GM19351 (cell line): ENCODE measurements around the gene PLP1.
A peak's percentile ranks its signal among the peaks of the same experiment; 100 is the strongest.
"Not testable (repeated sequence)": the region's sequence is repeated elsewhere in the genome, so short reads cannot be mapped to it uniquely, and the experiment has no call there.

ENCODE experiments used
- ATAC-seq: cut with Tn5 transposase; IDR thresholded peaks from one replicate; pipeline ENCODE4 v1.9.1; 2021; ENCODE audit warnings: mild to moderate bottlenecking, moderate library complexity; ENCODE audit not compliant: unreplicated experiment

Gene PLP1

DNA sequence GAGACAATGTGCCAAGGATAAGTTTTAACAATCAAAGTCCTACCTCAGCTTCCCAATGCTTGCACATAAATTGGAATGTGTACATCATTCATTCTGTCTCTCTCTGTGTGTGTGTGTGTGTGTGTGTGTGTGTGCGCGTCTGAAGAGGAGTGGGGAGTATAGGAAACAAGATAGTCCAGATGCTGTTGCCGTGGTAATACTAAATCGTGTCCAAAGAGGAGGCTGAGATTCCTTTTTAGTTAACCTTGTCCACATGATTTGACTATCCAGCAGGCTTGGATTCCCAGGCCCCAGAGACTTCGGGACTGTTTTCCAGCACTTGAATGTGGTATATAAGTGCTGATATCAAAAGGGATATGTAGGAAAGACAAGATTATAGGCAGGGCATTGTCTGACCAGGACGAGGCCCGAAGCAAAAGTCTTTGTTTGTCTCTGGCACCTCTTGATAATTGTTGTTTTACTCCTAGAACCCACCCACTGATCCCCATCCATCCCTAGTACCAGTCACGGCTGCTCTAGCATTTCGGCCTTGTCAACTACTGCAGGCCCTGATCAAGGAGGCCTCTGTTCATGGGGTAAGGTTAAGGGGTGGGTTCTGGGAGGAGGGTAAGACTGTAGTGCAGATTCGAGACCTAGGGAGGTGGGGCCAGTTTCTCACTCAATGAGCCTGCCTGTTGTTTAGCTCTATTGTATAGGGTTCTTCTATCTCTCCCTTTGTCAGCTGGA lies 3.9 kb downstream of the PLP1 start:
- ATAC-seq = no peak

- no peak for ATAC-seq
Observed at GRCh38 chrX:103781062-103781402, 4.4 kb downstream of the PLP1 start.

DNA sequence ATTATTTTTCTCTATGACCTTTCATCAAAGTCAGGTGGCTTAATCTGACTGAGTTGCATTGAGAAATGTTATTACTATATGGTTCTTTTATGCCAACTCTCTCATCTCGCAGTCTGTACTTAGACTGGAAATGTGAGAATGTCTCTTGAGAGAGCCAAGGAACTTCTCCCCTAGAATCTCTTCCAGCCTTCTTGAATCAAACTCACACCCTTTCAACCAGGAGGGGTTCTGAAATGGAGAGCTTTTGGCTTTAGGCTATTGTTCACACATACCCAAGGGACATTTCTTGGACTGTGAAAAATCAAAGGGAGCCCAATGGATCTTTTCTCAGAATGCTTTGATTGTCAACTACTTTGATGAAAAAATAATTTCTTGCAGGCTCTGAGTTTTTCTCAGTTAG lies 5.1 kb downstream of the PLP1 start:
- ATAC-seq = no peak

DNA sequence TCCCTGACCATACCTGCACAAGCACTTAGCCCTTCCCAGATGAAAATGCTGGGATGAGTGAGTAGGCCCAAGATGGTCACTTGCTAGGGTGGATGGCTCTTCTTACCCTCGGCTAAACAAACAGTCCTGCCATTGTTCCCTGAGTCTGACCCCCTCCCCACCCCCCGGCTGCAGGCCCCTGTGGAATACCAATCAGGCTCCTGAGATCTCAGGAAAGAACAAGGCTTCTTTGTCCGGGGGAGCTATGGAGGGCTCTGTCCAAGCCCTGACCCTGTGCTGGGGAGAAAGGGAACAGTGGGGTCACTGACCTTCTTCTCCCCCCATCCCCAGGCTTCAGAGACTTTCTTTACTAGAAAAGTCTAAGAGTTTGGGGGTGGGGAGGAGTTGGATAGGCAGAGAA lies 6.0 kb downstream of the PLP1 start:
- ATAC-seq = no peak

- ATAC-seq = no peak
Observed at GRCh38 chrX:103783196-103783595, 6.6 kb downstream of the PLP1 start.

DNA sequence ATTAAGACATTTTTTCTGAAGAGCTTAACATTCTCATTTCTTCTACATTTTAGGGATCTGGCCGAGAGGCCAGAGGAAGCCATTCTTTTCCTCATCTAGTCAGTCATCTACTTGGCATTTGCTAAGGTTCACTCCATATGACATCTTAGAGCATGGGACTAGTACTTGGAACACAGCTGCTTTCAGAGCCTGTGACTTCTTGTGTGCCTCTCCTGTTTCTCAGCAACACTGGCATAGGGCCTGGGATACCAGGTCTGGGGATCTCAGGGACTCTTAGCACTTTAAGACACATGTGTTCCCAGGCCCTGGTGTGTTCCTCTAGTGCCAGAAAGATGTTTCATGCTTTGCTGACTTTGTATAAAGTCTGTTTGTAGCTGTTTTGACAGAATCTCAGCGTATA lies 7.3 kb downstream of the PLP1 start:
- ATAC-seq = no peak

- ATAC-seq = peak; percentile 94
Observed at GRCh38 chrX:103789004-103789403, 12.4 kb downstream of the PLP1 start.

GRCh38 chrX:103791228-103791627 lies 14.6 kb downstream of the PLP1 start:
- ATAC-seq = no peak

DNA sequence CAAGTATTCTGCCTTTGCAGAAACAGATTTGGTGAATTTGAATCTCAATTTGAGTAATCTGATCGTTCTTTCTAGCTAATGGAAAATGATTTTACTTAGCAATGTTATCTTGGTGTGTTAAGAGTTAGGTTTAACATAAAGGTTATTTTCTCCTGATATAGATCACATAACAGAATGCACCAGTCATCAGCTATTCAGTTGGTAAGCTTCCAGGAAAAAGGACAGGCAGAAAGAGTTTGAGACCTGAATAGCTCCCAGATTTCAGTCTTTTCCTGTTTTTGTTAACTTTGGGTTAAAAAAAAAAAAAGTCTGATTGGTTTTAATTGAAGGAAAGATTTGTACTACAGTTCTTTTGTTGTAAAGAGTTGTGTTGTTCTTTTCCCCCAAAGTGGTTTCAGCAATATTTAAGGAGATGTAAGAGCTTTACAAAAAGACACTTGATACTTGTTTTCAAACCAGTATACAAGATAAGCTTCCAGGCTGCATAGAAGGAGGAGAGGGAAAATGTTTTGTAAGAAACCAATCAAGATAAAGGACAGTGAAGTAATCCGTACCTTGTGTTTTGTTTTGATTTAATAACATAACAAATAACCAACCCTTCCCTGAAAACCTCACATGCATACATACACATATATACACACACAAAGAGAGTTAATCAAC lies 15.3 kb downstream of the PLP1 start:
- ATAC-seq = no peak

- no peak for ATAC-seq
Observed at GRCh38 chrX:103792916-103793544, 16.4 kb downstream of the PLP1 start.

GRCh38 chrX:103793545-103793940 lies 16.9 kb downstream of the PLP1 start:
- ATAC-seq = no peak

GRCh38 chrX:103794119-103794518 lies 17.5 kb downstream of the PLP1 start:
- ATAC-seq = no peak

- no peak for ATAC-seq
Observed at GRCh38 chrX:103797691-103798090, 21.1 kb downstream of the PLP1 start.

- ATAC-seq = no peak
Observed at GRCh38 chrX:103800318-103800717, 23.7 kb downstream of the PLP1 start.

DNA sequence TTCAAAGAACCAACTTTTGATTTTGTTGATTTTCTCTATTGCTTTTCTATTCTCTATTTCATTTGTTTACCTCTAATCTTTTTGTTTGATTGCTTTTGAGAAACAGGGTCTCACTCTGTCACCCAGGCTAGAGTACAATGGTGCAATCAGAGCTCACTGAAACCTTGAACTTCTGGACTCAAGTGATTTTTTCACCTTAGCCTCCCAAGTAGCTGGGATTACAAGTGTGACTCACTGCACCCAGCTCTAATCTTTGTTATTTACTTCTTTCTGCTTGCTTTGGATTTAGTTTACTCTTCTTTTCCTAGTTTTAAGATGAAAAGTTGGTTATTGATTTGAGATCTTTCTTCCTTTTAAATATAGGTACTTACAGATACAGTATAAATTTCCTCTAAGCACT lies 29.2 kb downstream of the PLP1 start:
- ATAC-seq = no peak

DNA sequence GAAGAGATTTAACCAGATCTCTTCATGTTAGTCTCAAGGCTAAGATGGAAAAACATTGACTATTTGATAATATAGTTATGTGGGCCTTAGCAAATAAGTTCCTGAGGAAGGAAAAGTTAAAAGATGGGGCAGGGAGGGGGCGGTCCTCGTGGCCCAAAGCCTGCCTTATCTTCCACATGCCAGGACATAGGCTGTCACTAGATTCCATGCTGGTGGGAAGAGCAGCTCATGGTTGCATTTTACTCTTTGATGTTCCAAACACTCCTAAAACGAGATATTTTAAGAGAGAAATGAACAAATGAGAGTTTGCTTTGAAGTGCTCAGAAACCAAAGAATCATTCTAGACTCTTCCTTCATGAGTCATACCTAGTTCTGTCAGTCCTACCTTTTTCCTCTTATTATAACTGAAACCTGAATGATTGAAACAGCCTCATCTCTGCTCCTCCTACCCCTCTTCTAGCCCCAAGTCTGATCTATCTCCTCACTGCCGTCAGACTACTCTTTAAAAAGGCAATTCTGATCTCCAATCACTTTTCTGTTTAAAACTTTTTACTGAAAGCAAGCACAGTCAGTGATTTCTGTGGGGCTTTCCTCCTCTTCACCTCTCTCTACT lies 30.3 kb downstream of the PLP1 start:
- no peak for ATAC-seq

GRCh38 chrX:103811858-103812257 lies 35.2 kb downstream of the PLP1 start:
- no peak for ATAC-seq

- ATAC-seq = not testable (repeated sequence)
Observed at GRCh38 chrX:103817101-103817500, 40.5 kb downstream of the PLP1 start.

DNA sequence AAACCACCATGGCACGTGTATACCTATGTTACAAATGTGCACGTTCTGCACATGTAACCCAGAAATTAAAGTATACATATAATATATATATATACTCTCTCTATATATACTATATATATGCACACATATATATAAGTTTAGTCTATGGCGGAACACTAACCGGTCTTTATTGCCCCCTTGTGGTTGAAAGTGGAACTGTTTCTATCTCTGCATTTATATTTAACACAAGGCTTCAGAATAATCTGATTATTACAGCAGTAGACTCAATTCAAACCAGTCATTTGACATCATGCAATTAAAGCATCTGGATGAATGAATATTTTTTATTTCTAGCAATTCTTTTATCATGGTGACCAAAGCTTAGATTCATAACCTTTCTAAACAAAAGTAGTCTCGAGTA lies 40.9 kb downstream of the PLP1 start:
- ATAC-seq = peak; percentile 73

GRCh38 chrX:103818842-103819619 lies 42.4 kb downstream of the PLP1 start:
- no peak for ATAC-seq

DNA sequence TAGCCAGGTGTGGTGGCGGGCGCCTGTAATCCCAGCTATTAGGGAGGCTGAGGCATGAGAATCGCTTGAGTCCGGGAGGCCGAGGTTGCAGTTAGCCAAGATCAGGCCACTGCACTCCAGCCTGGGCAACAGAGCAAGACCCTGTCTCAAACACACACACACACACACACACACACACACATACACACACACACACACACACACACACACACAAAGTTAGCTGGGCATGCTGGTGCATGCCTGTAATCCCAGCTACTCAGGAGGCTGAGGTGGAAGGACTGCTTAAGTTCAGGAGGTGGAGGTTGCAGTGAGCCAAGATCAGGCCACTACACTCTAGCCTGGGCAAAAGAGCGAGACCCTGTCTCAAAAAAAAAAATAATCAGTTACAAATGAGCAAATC lies 44.2 kb downstream of the PLP1 start:
- not testable (repeated sequence) for ATAC-seq
